ENCODE measurements around the gene OSBP2. TPM values are rescaled to one million over a fixed set of nuclear protein-coding genes. Genes with fewer than 3 reads are reported as not detected.

OSBP2 gene
- total RNA-seq, 4 donors from 2014 or later: 3.3 to 7.7 (median 4.6) TPM; not detected in 1

GRCh38 chr22:30940685-30941362, 246.2 kb downstream of the OSBP2 start:
- DNase-seq: no peak
- Histone ChIP-seq H3K27ac (no peak overlapping the region), H3K36me3 (no peaks in the 10 kb centered on the region), H3K9me3 (no peaks in the 10 kb centered on the region), H3K27me3 (no peaks in the 10 kb centered on the region), H3K4me3 (no peak overlapping the region), H3K4me1 (no peaks in the 10 kb centered on the region)
- TF ChIP-seq POLR2A (IDR thresholded peaks at IDR 0.05): no peak
- no peak for TF ChIP-seq CTCF (IDR thresholded peaks at IDR 0.05)
- intact Hi-C loops (cut with DNase I; ENCODE audit: low total_unique reads): loop anchor here (10.0 kb wide), 1 partner anchor 94 kb away; no protein-coding TSS in a partner anchor

- Histone ChIP-seq H3K9me3 (no peaks in the 10 kb centered on the region), H3K36me3 (no peaks in the 10 kb centered on the region), H3K4me3 (no peak overlapping the region), H3K4me1 (no peaks in the 10 kb centered on the region), H3K27me3 (no peaks in the 10 kb centered on the region), H3K27ac (no peak overlapping the region)
- DNase-seq: no peak
- intact Hi-C loops (cut with DNase I; ENCODE audit: low total_unique reads): loop anchor here (10.0 kb wide), 1 partner anchor 93 kb away; no protein-coding TSS in a partner anchor
- TF ChIP-seq CTCF (IDR thresholded peaks at IDR 0.05) (no peak), POLR2A (IDR thresholded peaks at IDR 0.05) (no peak)
These were observed 246.7 kb downstream of the OSBP2 start for GRCh38 chr22:30941363-30941740.

- no peak overlapping the region for H3K27ac ChIP-seq
- no peaks in the 10 kb centered on the region for H3K9me3 ChIP-seq
- H3K4me3 ChIP-seq: no peak overlapping the region
- H3K36me3 ChIP-seq: no peaks in the 10 kb centered on the region
- intact Hi-C loops (cut with DNase I; ENCODE audit: low total_unique reads): loop anchor here (10.0 kb wide), 1 partner anchor 91 kb away; no protein-coding TSS in a partner anchor
- DNase-seq: no peak
- no peaks in the 10 kb centered on the region for H3K27me3 ChIP-seq
- no peaks in the 10 kb centered on the region for H3K4me1 ChIP-seq
- no peak for TF ChIP-seq CTCF (IDR thresholded peaks at IDR 0.05)
- TF ChIP-seq POLR2A (IDR thresholded peaks at IDR 0.05): no peak
These were observed 248.7 kb downstream of the OSBP2 start for GRCh38 chr22:30943368-30943767.

GRCh38 chr22:30944986-30945385, 250.3 kb downstream of the OSBP2 start:
- H3K9me3 ChIP-seq: no peaks in the 10 kb centered on the region
- TF ChIP-seq CTCF (IDR thresholded peaks at IDR 0.05) (no peak), POLR2A (IDR thresholded peaks at IDR 0.05) (no peak)
- DNase-seq: no peak
- no peaks in the 10 kb centered on the region for H3K36me3 ChIP-seq
- no peaks in the 10 kb centered on the region for H3K4me1 ChIP-seq
- no peak overlapping the region for H3K27ac ChIP-seq
- intact Hi-C loops (cut with DNase I; ENCODE audit: low total_unique reads): loop anchor here (10.0 kb wide), 1 partner anchor 90 kb away; no protein-coding TSS in a partner anchor
- H3K27me3 ChIP-seq: no peaks in the 10 kb centered on the region
- H3K4me3 ChIP-seq: no peak overlapping the region

- Histone ChIP-seq H3K36me3 (no peaks in the 10 kb centered on the region), H3K4me3 (no peak overlapping the region), H3K4me1 (no peaks in the 10 kb centered on the region), H3K27ac (no peak overlapping the region), H3K27me3 (no peaks in the 10 kb centered on the region), H3K9me3 (no peaks in the 10 kb centered on the region)
- intact Hi-C loops (cut with DNase I; ENCODE audit: low total_unique reads): loop anchor here (10.0 kb wide), 1 partner anchor 89 kb away; no protein-coding TSS in a partner anchor
- no peak for TF ChIP-seq POLR2A (IDR thresholded peaks at IDR 0.05)
- no peak for TF ChIP-seq CTCF (IDR thresholded peaks at IDR 0.05)
- no peak for DNase-seq
These were observed 251.0 kb downstream of the OSBP2 start for GRCh38 chr22:30945653-30946052.
